SHP77 treated with DMSO at 0.1 percent for 48 hours (cell line): Measurements from ENCODE around the gene ALG9.

ENCODE experiments used
- DNase-seq: peaks from one replicate; lab custom pipeline; 2025; lab: John Stamatoyannopoulos, UW

The ALG9 gene

GRCh38 chr11:111882202-111882601 is 10.8 kb upstream of the ALG9 start:
- DNase-seq: no peak

- no peak for DNase-seq
Measured at GRCh38 chr11:111879637-111879960, 8.2 kb upstream of the ALG9 start.

GRCh38 chr11:111878849-111879636 is 7.7 kb upstream of the ALG9 start, which contains the start of the genes CFAP68 and FDXACB1:
Gene CFAP68 (plus strand): TSS chr11:111879541. CDS start chr11:111879561, 20 bp downstream.
Gene FDXACB1 (minus strand): TSS chr11:111879165. CDS start chr11:111879132, 33 bp downstream.
- DNase-seq: peak; percentile 95

DNA sequence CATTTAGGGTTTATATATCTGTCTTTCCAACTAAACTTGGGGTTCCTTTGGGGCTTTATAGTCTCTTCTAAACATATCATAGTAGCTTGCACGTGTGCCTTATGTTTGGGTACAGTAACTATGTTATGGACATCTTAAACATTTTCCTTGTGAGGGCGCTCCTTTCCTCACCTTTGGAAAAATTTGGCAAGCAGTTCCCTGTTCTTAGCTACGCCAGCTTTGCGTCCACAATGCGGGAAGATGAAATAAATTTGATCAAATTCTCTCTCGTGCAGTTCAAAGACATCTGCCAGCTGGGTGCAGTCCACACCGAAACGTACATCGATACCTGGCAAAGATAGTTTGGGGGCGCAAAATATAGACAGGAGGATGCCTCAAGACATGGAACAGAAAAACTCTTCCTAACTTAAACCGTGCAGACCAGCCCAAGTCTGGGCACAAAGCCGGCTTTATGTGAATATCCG is 7.0 kb upstream of the ALG9 start:
- peak; percentile 60 for DNase-seq

DNA sequence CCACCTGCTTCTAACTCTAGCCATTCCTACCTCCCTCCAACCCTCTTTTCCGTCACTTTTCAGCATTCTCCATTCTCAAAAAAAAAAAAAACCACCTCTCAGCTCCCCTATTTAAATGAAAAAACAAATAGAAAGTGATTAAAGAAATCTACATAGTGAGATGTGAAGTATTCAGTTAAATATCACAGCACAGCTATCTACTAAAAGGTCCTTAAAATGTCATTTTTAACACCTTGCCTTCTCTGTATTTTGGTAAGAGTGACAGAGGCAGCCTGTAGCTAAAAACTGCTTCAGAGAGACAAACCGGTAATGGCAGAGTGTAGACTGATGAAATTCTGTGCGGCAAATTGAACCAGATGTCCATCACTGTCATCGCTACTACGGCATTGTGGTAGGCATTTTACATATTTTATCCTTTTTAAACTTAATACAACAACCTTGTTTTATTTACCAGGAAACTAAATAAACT is 346 bp upstream of the ALG9 start:
- DNase-seq: no peak

DNA sequence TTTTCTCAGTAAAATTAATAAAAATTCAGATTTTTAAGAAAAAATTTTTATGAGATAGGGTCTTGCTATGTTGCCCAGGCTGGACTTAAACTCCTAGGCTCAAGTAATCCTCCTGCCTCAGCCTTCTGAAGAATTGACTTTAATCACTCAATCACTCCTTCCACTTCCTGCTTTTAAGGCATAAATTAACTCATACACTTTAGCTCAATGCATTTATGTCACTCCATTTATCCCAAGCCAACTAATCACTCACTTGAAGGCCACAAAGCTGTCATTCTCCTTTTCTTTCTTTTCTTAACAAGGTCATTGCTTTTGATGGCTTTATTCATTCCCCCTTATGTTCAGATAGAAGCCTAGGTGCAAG is 877 bp downstream of the ALG9 start:
- no peak for DNase-seq

DNA sequence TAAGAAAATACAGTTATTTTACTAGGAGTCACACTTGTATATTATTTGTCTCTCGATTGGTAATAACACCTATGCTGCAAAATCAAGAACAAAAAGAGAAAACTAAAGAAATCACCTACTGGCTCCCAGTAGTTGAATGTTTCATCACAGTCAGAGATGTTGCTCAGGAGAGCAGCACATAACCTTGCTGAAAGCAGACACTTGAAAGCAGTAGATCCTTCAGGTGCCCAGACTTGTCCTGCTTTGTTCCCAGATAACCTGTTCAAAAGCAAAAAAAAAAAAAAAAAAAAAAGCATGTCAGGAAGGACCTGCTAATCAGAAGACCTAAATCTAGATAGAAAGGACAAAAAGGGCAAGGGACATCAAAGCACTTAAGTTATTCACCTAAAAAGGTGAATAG is 1.3 kb downstream of the ALG9 start:
- DNase-seq: no peak

DNA sequence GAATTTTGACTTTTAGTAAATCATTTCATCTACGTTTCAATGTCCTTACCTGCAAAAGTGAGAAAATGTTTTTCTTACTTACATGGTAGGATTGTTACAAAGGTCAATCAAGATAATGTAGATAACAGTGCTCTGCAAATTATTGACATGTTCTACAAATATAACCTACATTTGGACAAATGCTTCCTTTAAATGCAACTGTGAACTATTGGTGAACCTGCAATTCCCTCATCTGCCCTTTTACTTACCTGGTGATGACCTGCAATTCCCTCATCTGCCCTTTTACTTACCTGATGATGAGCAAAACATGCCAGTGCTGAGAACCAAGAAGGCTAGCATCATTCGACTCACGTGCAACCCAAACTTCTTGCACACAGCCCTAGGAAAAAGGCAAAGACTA is 11.1 kb downstream of the ALG9 start:
- DNase-seq: no peak

- no peak for DNase-seq
Measured at GRCh38 chr11:111855506-111855905, 15.9 kb downstream of the ALG9 start.

GRCh38 chr11:111852103-111852502 is 19.3 kb downstream of the ALG9 start:
- no peak for DNase-seq

DNA sequence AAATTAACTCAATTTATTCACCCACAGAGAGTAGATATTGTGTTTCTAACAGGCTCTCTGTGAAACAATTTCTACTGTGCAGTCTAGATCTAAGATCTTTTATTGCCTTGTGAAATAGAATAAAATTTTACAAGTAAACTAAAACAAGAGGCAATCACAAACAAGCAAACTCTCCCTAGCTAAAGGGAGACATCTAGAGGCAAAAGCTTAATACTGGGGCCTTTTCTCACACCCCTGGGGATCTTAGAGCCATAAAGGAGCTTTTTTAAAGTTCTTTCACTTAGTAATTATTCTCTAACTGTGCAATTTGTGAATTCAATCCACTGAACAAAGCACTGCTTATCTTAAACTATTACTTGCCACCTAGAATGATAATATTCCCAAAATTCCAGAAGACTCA is 19.7 kb downstream of the ALG9 start:
- no peak for DNase-seq

- DNase-seq: no peak
Measured at GRCh38 chr11:111851067-111851466, 20.3 kb downstream of the ALG9 start.

- no peak for DNase-seq
Measured at GRCh38 chr11:111849631-111850030, 21.8 kb downstream of the ALG9 start.

DNA sequence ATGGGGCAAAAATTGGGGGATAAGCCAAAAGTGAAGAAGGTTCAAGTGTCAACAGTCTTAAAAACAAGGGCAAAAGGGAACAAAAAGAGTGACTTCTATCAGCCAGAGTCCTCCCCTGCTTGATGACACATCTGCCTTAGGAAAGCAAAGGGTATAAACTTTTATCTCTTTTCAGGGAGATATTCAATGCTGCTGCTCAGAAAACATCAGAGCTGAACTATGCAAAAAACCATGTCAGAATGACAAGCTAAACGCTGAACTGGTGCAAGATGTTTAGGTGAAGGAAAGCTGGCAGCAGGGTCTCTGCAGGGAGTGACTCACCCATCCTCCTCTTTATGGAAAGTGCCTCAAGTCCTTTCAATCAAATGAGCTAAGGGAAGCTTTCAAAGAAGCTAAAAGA is 24.7 kb downstream of the ALG9 start:
- no peak for DNase-seq

- DNase-seq: no peak
Measured at GRCh38 chr11:111846063-111846462, 25.3 kb downstream of the ALG9 start.

DNA sequence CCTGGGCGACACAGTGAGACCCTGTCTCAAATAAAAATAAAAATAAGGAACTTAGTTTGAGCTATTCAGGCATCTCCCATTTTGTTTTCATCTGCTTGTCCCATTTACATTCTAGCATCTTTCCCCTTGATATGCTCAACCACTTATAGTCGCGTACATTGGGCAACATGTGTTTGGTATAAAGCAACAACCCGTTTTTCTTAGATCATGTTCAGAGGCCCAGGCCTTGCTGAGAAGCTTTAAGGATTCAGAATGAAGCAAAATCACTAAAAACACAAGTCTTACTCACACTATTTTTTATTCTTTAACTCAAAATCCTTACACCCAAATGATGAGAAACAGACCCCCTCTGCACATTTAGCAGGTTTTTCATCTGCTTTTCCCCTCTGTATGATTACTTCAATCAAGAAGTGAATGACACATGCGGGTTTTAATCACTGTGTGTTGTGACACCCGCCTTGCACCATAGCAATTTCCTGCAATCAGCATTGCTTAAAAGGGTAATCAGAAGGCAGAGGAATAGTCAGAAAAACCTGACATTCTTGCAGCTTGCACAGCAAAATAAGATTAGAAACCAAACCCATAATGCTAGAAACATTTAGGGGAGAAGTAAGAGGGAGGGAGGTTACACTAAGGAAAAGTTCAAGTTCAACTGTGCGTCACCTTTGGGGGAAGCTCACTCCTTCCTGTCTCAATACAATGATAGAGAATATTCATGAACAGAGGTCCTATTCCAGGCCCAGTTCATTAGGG is 25.9 kb downstream of the ALG9 start:
- DNase-seq: no peak

GRCh38 chr11:111843661-111844060 is 27.7 kb downstream of the ALG9 start:
- no peak for DNase-seq

- DNase-seq: peak; percentile 53
Measured at GRCh38 chr11:111841370-111842053, 29.9 kb downstream of the ALG9 start.

DNA sequence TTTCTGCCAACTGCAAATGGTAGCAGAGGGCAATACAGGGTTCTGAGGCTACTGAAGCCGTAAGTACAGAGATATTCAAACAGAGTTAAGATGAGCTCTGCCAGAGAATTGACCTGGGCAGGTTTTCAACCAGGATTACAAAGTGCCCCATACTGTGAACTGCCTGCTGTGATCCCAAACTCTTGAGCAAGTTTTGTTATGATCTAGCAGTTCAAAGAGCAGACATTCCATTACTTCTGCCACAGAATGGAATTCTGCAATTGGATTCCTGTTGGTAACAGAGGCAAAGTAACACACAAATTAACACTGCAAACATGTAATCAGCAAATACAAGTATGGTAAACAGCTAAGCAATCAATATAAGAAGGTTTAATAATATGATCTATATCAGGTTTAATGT is 31.2 kb downstream of the ALG9 start:
- no peak for DNase-seq

GRCh38 chr11:111838054-111838453 is 33.3 kb downstream of the ALG9 start:
- DNase-seq: no peak

DNA sequence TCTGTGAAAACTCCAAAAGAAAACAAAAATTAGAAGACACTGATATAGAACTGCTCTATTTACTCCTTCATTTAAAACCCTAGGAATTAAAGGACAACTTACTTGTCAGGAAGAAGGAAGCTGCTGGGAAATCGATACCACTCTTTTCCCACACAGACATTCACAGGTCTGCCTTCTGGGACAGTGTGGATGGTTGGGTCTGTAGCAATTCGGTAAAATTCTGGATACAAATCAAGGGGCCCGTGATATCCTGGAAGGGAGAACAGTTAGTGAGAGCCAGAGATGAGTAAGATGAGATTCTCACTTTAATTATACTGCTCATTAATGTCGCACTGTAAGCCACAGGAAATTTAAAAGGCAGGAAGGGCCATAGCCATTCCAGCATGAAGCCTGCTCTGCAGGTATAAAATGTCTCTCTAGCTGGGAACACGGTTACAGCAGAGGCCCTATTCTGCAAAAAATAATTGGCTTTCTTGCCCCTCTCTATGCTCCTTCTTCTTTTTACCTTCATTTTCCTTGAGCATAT is 34.0 kb downstream of the ALG9 start:
- no peak for DNase-seq

DNA sequence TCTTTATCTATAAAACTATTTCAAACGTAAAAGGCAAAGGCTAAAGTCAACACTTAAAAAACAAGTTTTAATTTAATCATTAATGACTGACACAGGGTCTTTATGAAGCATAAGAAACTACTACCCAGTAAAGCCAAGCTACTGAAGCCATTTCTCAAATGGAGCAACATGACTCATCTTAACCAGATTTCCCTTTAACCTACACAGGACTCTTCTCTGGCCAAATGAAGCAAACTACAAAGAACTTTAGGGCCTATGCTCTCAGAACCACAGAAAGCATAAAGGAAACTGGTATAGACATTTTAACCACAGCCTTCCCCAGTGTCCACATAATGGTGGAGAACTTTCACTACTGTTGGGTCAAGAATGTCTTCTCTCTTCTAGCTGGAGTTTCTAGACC is 34.7 kb downstream of the ALG9 start:
- no peak for DNase-seq
